H9 (cell line): ENCODE results near the gene CROCC. TPM values are rescaled to one million over a fixed set of nuclear protein-coding genes. Genes with fewer than 3 reads are reported as not detected.
"Not testable (repeated sequence)": the region's sequence is repeated elsewhere in the genome, so short reads cannot be mapped to it uniquely, and the experiment has no call there.

Experiments
- DNase-seq: peaks from one replicate; pipeline ENCODE4 v3.0.0-alpha.2; 2017
- H2AFZ ChIP-seq: one replicate; pipeline ENCODE4 v1.6.1; 2013; ENCODE audit warnings: mild to moderate bottlenecking, low read length, control low read depth, moderate library complexity
- H2AK5ac ChIP-seq: 2 replicates; pipeline ENCODE4 v1.6.1; 2013; ENCODE audit warnings: low read length, control low read depth, mixed read lengths; ENCODE audit not compliant: insufficient read length
- H2BK120ac ChIP-seq: one replicate; pipeline ENCODE4 v1.6.1; 2013; ENCODE audit warnings: low read depth, mild to moderate bottlenecking, low read length, control low read depth, inconsistent platforms; ENCODE audit not compliant: poor library complexity, severe bottlenecking
- H2BK12ac ChIP-seq: 2 replicates; pipeline ENCODE4 v1.6.1; 2013; ENCODE audit warnings: low read length, control low read depth, mixed read lengths, low read depth; ENCODE audit not compliant: insufficient read length
- H2BK15ac ChIP-seq: 2 replicates; pipeline ENCODE4 v1.6.1; 2013; ENCODE audit warnings: low read depth, low read length, control low read depth
- H2BK20ac ChIP-seq: one replicate; pipeline ENCODE4 v1.6.1; 2013; ENCODE audit warnings: low read depth, mild to moderate bottlenecking, low read length, control low read depth, inconsistent platforms; ENCODE audit not compliant: poor library complexity, severe bottlenecking
- H2BK5ac ChIP-seq: 2 replicates; pipeline ENCODE4 v1.6.1; 2013; ENCODE audit warnings: low read length, control low read depth, mixed read lengths; ENCODE audit not compliant: insufficient read length
- H3K14ac ChIP-seq: 2 replicates; pipeline ENCODE4 v1.6.1; 2013; ENCODE audit warnings: low read length, control low read depth; ENCODE audit not compliant: insufficient read depth
- H3K18ac ChIP-seq: 2 replicates; pipeline ENCODE4 v1.6.1; 2013; ENCODE audit warnings: low read depth, mild to moderate bottlenecking, mixed read lengths, low read length, control low read depth; ENCODE audit not compliant: insufficient read length
- H3K23ac ChIP-seq: 2 replicates; pipeline ENCODE4 v1.6.1; 2013; ENCODE audit warnings: low read length, control low read depth, mixed read lengths, low read depth; ENCODE audit not compliant: insufficient read length
- H3K23me2 ChIP-seq: 2 replicates; pipeline ENCODE4 v1.6.1; 2013; ENCODE audit warnings: low read depth, mild to moderate bottlenecking, mixed read lengths, low read length, control low read depth; ENCODE audit not compliant: insufficient read length, poor library complexity, severe bottlenecking
- H3K27ac ChIP-seq: 2 replicates; pipeline ENCODE4 v1.5.1; 2013; ENCODE audit warnings: low read length, control low read depth, mixed read lengths, low read depth; ENCODE audit not compliant: insufficient read length
- H3K27me3 ChIP-seq: 2 replicates; pipeline ENCODE4 v1.6.1; 2013; ENCODE audit warnings: low read length, control low read depth, inconsistent platforms; ENCODE audit not compliant: insufficient read depth
- H3K4ac ChIP-seq: 2 replicates; pipeline ENCODE4 v1.6.1; 2013; ENCODE audit warnings: low read depth, mild to moderate bottlenecking, control low read depth, inconsistent platforms, low read length, moderate library complexity
- H3K4me1 ChIP-seq: 2 replicates; pipeline ENCODE4 v1.6.1; 2013; ENCODE audit warnings: low read length, control low read depth, inconsistent platforms; ENCODE audit not compliant: insufficient read depth
- H3K4me2 ChIP-seq: 2 replicates; pipeline ENCODE4 v1.6.1; 2013; ENCODE audit warnings: low read length, control low read depth, mixed read lengths; ENCODE audit not compliant: insufficient read length, insufficient read depth
- H3K56ac ChIP-seq: 2 replicates; pipeline ENCODE4 v1.6.1; 2013; ENCODE audit warnings: low read depth, mild to moderate bottlenecking, mixed read lengths, low read length, control low read depth; ENCODE audit not compliant: insufficient read length
- H3K79me1 ChIP-seq: 2 replicates; pipeline ENCODE4 v1.6.1; 2013; ENCODE audit warnings: low read depth, mild to moderate bottlenecking, moderate library complexity, low read length, control low read depth, inconsistent platforms; ENCODE audit not compliant: insufficient read depth, poor library complexity, severe bottlenecking
- H3K79me2 ChIP-seq: 2 replicates; pipeline ENCODE4 v1.6.1; 2013; ENCODE audit warnings: low read length, control low read depth, inconsistent platforms; ENCODE audit not compliant: insufficient read depth
- H3K9ac ChIP-seq: 2 replicates; pipeline ENCODE4 v1.6.1; 2013; ENCODE audit warnings: low read length, control low read depth, mixed read lengths; ENCODE audit not compliant: insufficient read length; ENCODE audit errors: extremely low read depth
- H3K9me3 ChIP-seq: one replicate; pipeline ENCODE4 v1.6.1; 2013; ENCODE audit warnings: low read depth, low read length, inconsistent platforms; ENCODE audit not compliant: control insufficient read depth
- H3T11ph ChIP-seq: one replicate; pipeline ENCODE4 v1.6.1; 2013; ENCODE audit warnings: mild to moderate bottlenecking, low read length, control low read depth, inconsistent platforms
- H4K20me1 ChIP-seq: one replicate; pipeline ENCODE4 v1.6.1; 2013; ENCODE audit not compliant: control insufficient read depth, insufficient read length, insufficient read depth
- H4K5ac ChIP-seq: 2 replicates; pipeline ENCODE4 v1.6.1; 2013; ENCODE audit warnings: low read depth, mild to moderate bottlenecking, mixed read lengths, low read length, control low read depth; ENCODE audit not compliant: insufficient read length
- H4K8ac ChIP-seq: replicated peaks from 2 replicates; pipeline ENCODE4 v1.6.1; 2013; ENCODE audit warnings: low read length, control low read depth, mixed read lengths, low read depth; ENCODE audit not compliant: insufficient read length
- H4K91ac ChIP-seq: 2 replicates; pipeline ENCODE4 v1.6.1; 2013; ENCODE audit warnings: low read depth, mild to moderate bottlenecking, moderate library complexity, mixed read lengths, low read length, control low read depth; ENCODE audit not compliant: insufficient read length
- H3K27ac Mint-ChIP-seq, 3 experiments: 2 replicates in 2 of 3; 3 replicates in 1 of 3; pipeline ENCODE4 v1.8.0; 2020 to 2021; ENCODE audit warnings: mixed read lengths in 3 of 3, mild to moderate bottlenecking in 1 of 3, moderate library complexity in 1 of 3
- H3K27me3 Mint-ChIP-seq: 2 replicates; pipeline ENCODE4 v1.8.0; 2021; ENCODE audit warnings: low read depth, mild to moderate bottlenecking, moderate library complexity, mixed read lengths
- H3K36me3 Mint-ChIP-seq, 3 experiments: 2 replicates in 2 of 3; 3 replicates in 1 of 3; pipeline ENCODE4 v1.8.0; 2020 to 2021; ENCODE audit warnings: low read depth in 3 of 3, mixed read lengths in 3 of 3; ENCODE audit not compliant: insufficient read depth in 1 of 3
- H3K4me1 Mint-ChIP-seq, 2 experiments: 2 replicates each; pipeline ENCODE4 v1.8.0; 2020; ENCODE audit warnings: mixed read lengths in 2 of 2
- H3K4me3 Mint-ChIP-seq, 2 experiments: 2 replicates in 1 of 2; 3 replicates in 1 of 2; pipeline ENCODE4 v1.8.0; 2020 to 2021; ENCODE audit warnings: mild to moderate bottlenecking in 2 of 2, mixed read lengths in 2 of 2, moderate library complexity in 1 of 2
- H3K9me3 Mint-ChIP-seq, 2 experiments: 2 replicates in 1 of 2; 3 replicates in 1 of 2; pipeline ENCODE4 v1.8.0; 2020; ENCODE audit warnings: mild to moderate bottlenecking in 2 of 2, mixed read lengths in 2 of 2, moderate library complexity in 1 of 2
- WGBS: extraction: QIAGEN DNeasy Blood & Tissue Kit; methylation state at CpG from one replicate; pipeline ENCODE4 v1.1.7; 2013; ENCODE audit warnings: missing lambda C conversion rate, low lambda C conversion rate, mixed read lengths; ENCODE audit not compliant: insufficient read length; ENCODE audit errors: extremely low coverage; 5-methylcytosine and 5-hydroxymethylcytosine counted together
- total RNA-seq: library from RNA; stranded (reverse); gene quantifications from 2 replicates; pipeline ENCODE4 v1.2.1, GENCODE V29; 2021

CROCC gene
- total RNA-seq, 1 experiment from 2014 or later = 40.7 TPM

- H3K23ac ChIP-seq, H4K5ac ChIP-seq, H3K27ac ChIP-seq, H3K9me3 Mint-ChIP-seq, H3K56ac ChIP-seq, H2AK5ac ChIP-seq, H3K4me1 ChIP-seq, H3K14ac ChIP-seq, H3K79me1 ChIP-seq, H2AFZ ChIP-seq, H3K9me3 ChIP-seq, H3K23me2 ChIP-seq, H2BK15ac ChIP-seq, H3K4ac ChIP-seq, H4K91ac ChIP-seq, H3K36me3 Mint-ChIP-seq, H2BK20ac ChIP-seq, H4K20me1 ChIP-seq, H3T11ph ChIP-seq, H3K18ac ChIP-seq, H2BK120ac ChIP-seq, H2BK5ac ChIP-seq, H3K27me3 ChIP-seq, H2BK12ac ChIP-seq, H4K8ac ChIP-seq, H3K79me2 ChIP-seq: not testable (repeated sequence)
- H3K9ac ChIP-seq = peak overlapping the region; percentile 31
- Mint-ChIP-seq H3K4me3 (peak overlapping the region; percentile 90 to 95), H3K27me3 (peaks cover 42% of the 10 kb centered on the region), H3K27ac (peak overlapping the region in 1 of 3 experiments; percentile 70; a peak in 2 of 7 replicates), H3K4me1 (peaks cover 18 to 26% of the 10 kb centered on the region in 2 experiments)
- H3K4me2 ChIP-seq = peak overlapping the region; percentile 65
- no CpG with 5 or more reads among the region's 66 CpGs for WGBS
- peak; percentile 94 for DNase-seq
Measured at GRCh38 chr1:16872152-16873075, 49.3 kb upstream of the CROCC start.

- not testable (repeated sequence) for H2BK5ac ChIP-seq, H2AFZ ChIP-seq, H2AK5ac ChIP-seq, H3K9me3 Mint-ChIP-seq, H3K56ac ChIP-seq, H3K27me3 ChIP-seq, H3K4ac ChIP-seq, H3K23me2 ChIP-seq, H4K20me1 ChIP-seq, H3T11ph ChIP-seq, H3K79me1 ChIP-seq, H3K18ac ChIP-seq, H4K5ac ChIP-seq, H3K27ac ChIP-seq, H3K27ac Mint-ChIP-seq, H3K9ac ChIP-seq, H2BK12ac ChIP-seq, H3K36me3 Mint-ChIP-seq, H3K79me2 ChIP-seq, H3K14ac ChIP-seq, H3K4me1 ChIP-seq, H3K9me3 ChIP-seq, H3K23ac ChIP-seq, H4K91ac ChIP-seq, H2BK15ac ChIP-seq, H2BK120ac ChIP-seq, H2BK20ac ChIP-seq, H4K8ac ChIP-seq
- H3K27me3 Mint-ChIP-seq = peaks cover 44% of the 10 kb centered on the region
- peak overlapping the region; percentile 90 to 95 for H3K4me3 Mint-ChIP-seq
- DNase-seq = peak; percentile 72
- WGBS = no CpG with 5 or more reads among the region's 52 CpGs
- H3K4me1 Mint-ChIP-seq = peaks cover 18 to 26% of the 10 kb centered on the region in 2 experiments
- peak overlapping the region; percentile 65 for H3K4me2 ChIP-seq
Measured at GRCh38 chr1:16873076-16873879, 48.5 kb upstream of the CROCC start.
